Measurements from ENCODE around the gene TBCK.

DNA sequence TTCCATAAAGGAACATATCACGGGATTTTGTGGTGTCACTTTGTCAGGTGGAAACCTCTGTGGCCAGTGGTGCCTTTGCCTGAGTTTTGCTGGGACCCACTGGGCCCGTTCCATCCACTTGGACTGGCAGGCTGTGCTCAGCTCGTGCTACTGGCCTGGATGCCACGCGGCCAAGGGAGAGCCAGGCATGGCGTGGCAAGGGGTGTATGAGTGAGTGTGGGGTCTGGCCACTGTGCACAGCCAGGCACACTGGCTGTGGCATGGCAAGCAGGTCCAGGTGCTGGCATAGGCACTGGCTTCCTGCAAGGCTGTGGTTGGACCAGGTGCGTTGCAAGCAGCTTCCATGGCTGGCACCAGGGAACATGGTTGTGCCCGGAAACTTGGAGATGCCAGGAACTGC lies 60.8 kb downstream of the TBCK start:
- TF ChIP-seq EZH2 (IDR thresholded peaks at IDR 0.05) = no peak
- TF ChIP-seq TCF7L2 (IDR thresholded peaks at IDR 0.05; ENCODE audit: borderline replicate concordance, extremely low read depth, insufficient read depth, insufficient read length) = no peak
